OCI-LY1 (cell line): ENCODE results near the gene SH2D5.

Source experiments
- H2AFZ ChIP-seq: fragments of 200-600 bp; sonication (generic), shearing (Covaris generic); 2 replicates; pipeline ENCODE4 v1.6.0; 2014; ENCODE audit warnings: antibody characterized with exemption, mild to moderate bottlenecking, low read length
- H3F3A ChIP-seq: fragments of 200-600 bp; sonication (generic), shearing (Covaris generic); 2 replicates; pipeline ENCODE4 v1.6.0; 2014; ENCODE audit warnings: mild to moderate bottlenecking, antibody characterized with exemption, low read length, moderate library complexity; ENCODE audit not compliant: insufficient read depth
- H3K27ac ChIP-seq: fragments of 200-600 bp; sonication (generic); 2 replicates; pipeline ENCODE4 v1.5.1; 2014; ENCODE audit warnings: low read length, mixed run types, mild to moderate bottlenecking, low read depth; ENCODE audit not compliant: poor library complexity, severe bottlenecking
- H3K27me3 ChIP-seq: fragments of 200-600 bp; sonication (generic); 2 replicates; pipeline ENCODE4 v1.6.0; 2014; ENCODE audit warnings: antibody characterized with exemption, mild to moderate bottlenecking, low read length, moderate library complexity; ENCODE audit not compliant: insufficient read depth
- H3K36me3 ChIP-seq: fragments of 200-600 bp; sonication (generic); 2 replicates; pipeline ENCODE4 v1.6.1; 2014; ENCODE audit warnings: mild to moderate bottlenecking, antibody characterized with exemption, low read length, moderate library complexity, mixed read lengths; ENCODE audit not compliant: insufficient read depth
- H3K4me1 ChIP-seq: fragments of 200-600 bp; sonication (generic); 2 replicates; pipeline ENCODE4 v1.5.1; 2014; ENCODE audit warnings: mild to moderate bottlenecking, low read length, moderate library complexity; ENCODE audit not compliant: insufficient read depth, severe bottlenecking
- H3K4me2 ChIP-seq: fragments of 200-600 bp; sonication (generic), shearing (Covaris generic); 2 replicates; pipeline ENCODE4 v1.6.1; 2014; ENCODE audit warnings: low read length
- H3K4me3 ChIP-seq: fragments of 200-600 bp; sonication (generic); 2 replicates; pipeline ENCODE4 v1.5.1; 2014; ENCODE audit warnings: low read length, low read depth, mild to moderate bottlenecking, mixed read lengths; ENCODE audit not compliant: poor library complexity, severe bottlenecking
- H3K79me2 ChIP-seq: fragments of 200-600 bp; shearing (Covaris generic); 2 replicates; pipeline ENCODE4 v1.6.1; 2016; ENCODE audit warnings: mixed run types, low read length, mixed read lengths; ENCODE audit not compliant: insufficient read depth
- H3K9ac ChIP-seq: fragments of 200-600 bp; sonication (generic), shearing (Covaris generic); 2 replicates; pipeline ENCODE4 v1.6.1; 2014; ENCODE audit warnings: mild to moderate bottlenecking, low read length, mixed read lengths
- H3K9me2 ChIP-seq: fragments of 200-600 bp; sonication (generic), shearing (Covaris generic); 2 replicates; pipeline ENCODE4 v1.6.1; 2014; ENCODE audit warnings: low read depth, mild to moderate bottlenecking, low read length, mixed read lengths
- H3K9me3 ChIP-seq: fragments of 200-600 bp; shearing (Covaris generic); 2 replicates; pipeline ENCODE4 v1.6.1; 2014; ENCODE audit warnings: low read length, mixed read lengths
- H4K20me1 ChIP-seq: fragments of 200-600 bp; sonication (generic), shearing (Covaris generic); 2 replicates; pipeline ENCODE4 v1.6.0; 2016; ENCODE audit warnings: mild to moderate bottlenecking, low read length; ENCODE audit not compliant: insufficient read depth
- CTCF ChIP-seq: fragments of 200-600 bp; sonication (generic), shearing (Covaris generic); IDR thresholded peaks from 2 replicates; pipeline ENCODE4 v1.5.1; 2017; ENCODE audit warnings: mild to moderate bottlenecking, antibody characterized with exemption, low read length, moderate library complexity, mixed read lengths
- EZH2 ChIP-seq: fragments of 200-600 bp; sonication (generic), shearing (Covaris generic); IDR thresholded peaks from 2 replicates; pipeline ENCODE4 v1.8.0; 2017; ENCODE audit warnings: borderline replicate concordance, mixed run types, mild to moderate bottlenecking, antibody characterized with exemption, low read length, moderate library complexity, mixed read lengths

The SH2D5 gene

GRCh38 chr1:20732588-20733359, at the start of gene SH2D5:
TSS of gene SH2D5 (minus strand) at chr1:20732703. CDS start at chr1:20728044, 4,659 bp downstream.
- Histone ChIP-seq H3K27ac (peak within 1 kb of the TSS; percentile 18), H3K4me1 (peaks cover 17% of the 10 kb centered on the region), H3K9me3 (no peaks in the 10 kb centered on the region), H3K36me3 (peaks cover 7% of the 10 kb centered on the region; the same call in 1 of the 2 replicates), H3K9ac (peak within 1 kb of the TSS; percentile 41), H3K9me2 (no peaks in the 10 kb centered on the region), H3K4me2 (peak within 1 kb of the TSS; percentile 82), H3K4me3 (peak within 1 kb of the TSS; percentile 64), H3F3A (peaks cover 5% of the 10 kb centered on the region; the same call in 1 of the 2 replicates), H3K79me2 (no peaks in the 10 kb centered on the region), H2AFZ (no peak within 1 kb of the TSS), H3K27me3 (peaks cover 8% of the 10 kb centered on the region; the same call in 1 of the 2 replicates), H4K20me1 (no peaks in the 10 kb centered on the region)
- TF ChIP-seq CTCF (peak; percentile 59), EZH2 (no peak)

- no peaks in the 10 kb centered on the region for H3K9me3 ChIP-seq
- no peaks in the 10 kb centered on the region for H3K4me1 ChIP-seq
- no peak overlapping the region for H3K4me3 ChIP-seq
- no peak overlapping the region for H3K4me2 ChIP-seq
- peaks cover 97% of the 10 kb centered on the region for H3K36me3 ChIP-seq
- no peak overlapping the region for H3K27ac ChIP-seq
- no peaks in the 10 kb centered on the region for H3K9me2 ChIP-seq
- TF ChIP-seq EZH2 (no peak), CTCF (no peak)
- H2AFZ ChIP-seq, result no peak overlapping the region
- H3F3A ChIP-seq, result no peaks in the 10 kb centered on the region
- peaks cover 47% of the 10 kb centered on the region for H3K79me2 ChIP-seq
- no peaks in the 10 kb centered on the region for H3K27me3 ChIP-seq
- 0 out of 2 replicates have a peak, but pooled peaks cover 5% of the 10 kb centered on the region for H4K20me1 ChIP-seq
- H3K9ac ChIP-seq, result no peak overlapping the region
Measured at GRCh38 chr1:20775700-20776099, 43.2 kb upstream of the SH2D5 start.

GRCh38 chr1:20771780-20772179, 39.3 kb upstream of the SH2D5 start:
- H3K36me3 ChIP-seq, result peaks cover 99% of the 10 kb centered on the region
- H4K20me1 ChIP-seq, result 0 out of 2 replicates have a peak, but pooled peaks cover 3% of the 10 kb centered on the region
- no peak overlapping the region for H3K27ac ChIP-seq
- no peaks in the 10 kb centered on the region for H3F3A ChIP-seq
- H2AFZ ChIP-seq, result no peak overlapping the region
- no peaks in the 10 kb centered on the region for H3K9me3 ChIP-seq
- TF ChIP-seq CTCF (no peak), EZH2 (no peak)
- H3K27me3 ChIP-seq, result no peaks in the 10 kb centered on the region
- H3K4me2 ChIP-seq, result no peak overlapping the region
- H3K9ac ChIP-seq, result no peak overlapping the region
- peaks cover 12% of the 10 kb centered on the region; the same call in 1 of the 2 replicates for H3K79me2 ChIP-seq
- H3K4me3 ChIP-seq, result no peak overlapping the region
- H3K4me1 ChIP-seq, result no peaks in the 10 kb centered on the region
- H3K9me2 ChIP-seq, result no peaks in the 10 kb centered on the region
